Neural cell (in vitro differentiated cells): ENCODE results near the gene LOXHD1. TPM values are rescaled to one million over a fixed set of nuclear protein-coding genes. Genes with fewer than 3 reads are reported as not detected.

Experiments
- H2AFZ ChIP-seq: fragments of 200-600, 300-800 bp; sonication (generic), shearing (Covaris generic); 2 replicates; pipeline ENCODE4 v1.6.0; 2014; ENCODE audit warnings: low read depth, mild to moderate bottlenecking, antibody characterized with exemption, low read length, moderate library complexity
- H3F3A ChIP-seq: fragments of 200-600 bp; shearing (Covaris generic); 2 replicates; pipeline ENCODE4 v1.6.1; 2016; ENCODE audit warnings: mild to moderate bottlenecking, moderate library complexity, mixed read lengths, antibody characterized with exemption, low read length; ENCODE audit not compliant: insufficient read depth, poor library complexity, severe bottlenecking
- H3K27ac ChIP-seq: fragments of 200-600, 300-800 bp; sonication (generic), shearing (Covaris generic); 2 replicates; pipeline ENCODE4 v1.5.1; 2014; ENCODE audit warnings: mild to moderate bottlenecking, low read length, moderate library complexity
- H3K27me3 ChIP-seq: fragments of 300-800, 200-600 bp; sonication (generic), shearing (Covaris generic); 2 replicates; pipeline ENCODE4 v1.6.0; 2014; ENCODE audit warnings: mild to moderate bottlenecking, low read depth, low read length, moderate library complexity; ENCODE audit not compliant: insufficient read depth
- H3K36me3 ChIP-seq: fragments of 300-800, 200-600 bp; sonication (generic), shearing (Covaris generic); 2 replicates; pipeline ENCODE4 v1.5.1; 2014; ENCODE audit warnings: mild to moderate bottlenecking, antibody characterized with exemption, low read length, moderate library complexity; ENCODE audit not compliant: insufficient read depth
- H3K4me2 ChIP-seq: fragments of 300-800, 200-600 bp; sonication (generic), shearing (Covaris generic); 2 replicates; pipeline ENCODE4 v1.6.0; 2014; ENCODE audit warnings: mild to moderate bottlenecking, low read length
- H3K4me3 ChIP-seq: fragments of 300-800, 200-600 bp; sonication (generic), shearing (Covaris generic); 2 replicates; pipeline ENCODE4 v1.5.1; 2014; ENCODE audit warnings: mild to moderate bottlenecking, low read length, moderate library complexity
- H3K79me2 ChIP-seq: fragments of 200-600 bp; shearing (Covaris generic); replicated peaks from 2 replicates; pipeline ENCODE4 v1.6.0; 2014; ENCODE audit warnings: mild to moderate bottlenecking, low read length, moderate library complexity; ENCODE audit not compliant: insufficient read depth
- H3K9ac ChIP-seq: fragments of 300-800, 200-600 bp; sonication (generic), shearing (Covaris generic); 2 replicates; pipeline ENCODE4 v1.6.1; 2016; ENCODE audit warnings: mild to moderate bottlenecking, low read length, mixed read lengths
- H3K9me2 ChIP-seq: fragments of 200-600 bp; shearing (Covaris generic); 2 replicates; pipeline ENCODE4 v1.6.1; 2016; ENCODE audit warnings: mild to moderate bottlenecking, low read length, mixed read lengths; ENCODE audit not compliant: insufficient read depth
- H3K9me3 ChIP-seq: fragments of 200-600, 300-800 bp; sonication (generic), shearing (Covaris generic); 2 replicates; pipeline ENCODE4 v1.6.1; 2016; ENCODE audit warnings: mild to moderate bottlenecking, mixed run types, low read length, moderate library complexity, mixed read lengths
- H4K20me1 ChIP-seq: fragments of 200-600 bp; shearing (Covaris generic); 2 replicates; pipeline ENCODE4 v1.6.1; 2016; ENCODE audit warnings: mild to moderate bottlenecking, mixed run types; ENCODE audit not compliant: insufficient read depth
- CTCF ChIP-seq: fragments of 450-650 bp; IDR thresholded peaks from 2 replicates; pipeline ENCODE4 v1.5.1; 2014; ENCODE audit warnings: antibody characterized with exemption, mild to moderate bottlenecking, moderate library complexity; ENCODE audit not compliant: poor library complexity, severe bottlenecking
- EP300 ChIP-seq: fragments of 450-650 bp; conservative IDR thresholded peaks from 2 replicates; pipeline ENCODE4 v1.6.1; 2014; ENCODE audit warnings: antibody characterized with exemption, mild to moderate bottlenecking, moderate library complexity; ENCODE audit not compliant: poor library complexity, severe bottlenecking
- EZH2 ChIP-seq: fragments of 200-600, 300-800 bp; shearing (Covaris generic), sonication (generic); IDR thresholded peaks from 2 replicates; pipeline ENCODE4 v1.6.1; 2014; ENCODE audit warnings: antibody characterized with exemption, low read length, borderline replicate concordance, mild to moderate bottlenecking; ENCODE audit not compliant: insufficient read depth, poor library complexity, severe bottlenecking
- MXI1 ChIP-seq: fragments of 450-650 bp; conservative IDR thresholded peaks from 2 replicates; pipeline ENCODE4 v1.6.1; 2014; ENCODE audit warnings: antibody characterized with exemption, mild to moderate bottlenecking; ENCODE audit not compliant: poor library complexity, severe bottlenecking
- POLR2AphosphoS5 ChIP-seq: IDR thresholded peaks from 2 replicates; pipeline ENCODE4 v1.6.1; 2012
- RAD21 ChIP-seq: fragments of 450-650 bp; conservative IDR thresholded peaks from 2 replicates; pipeline ENCODE4 v1.6.1; 2014; ENCODE audit warnings: antibody characterized with exemption, mild to moderate bottlenecking, moderate library complexity
- REST ChIP-seq: IDR thresholded peaks from 2 replicates; pipeline ENCODE4 v1.6.1; 2012; ENCODE audit warnings: borderline replicate concordance
- SMC3 ChIP-seq: fragments of 450-650 bp; conservative IDR thresholded peaks from 2 replicates; pipeline ENCODE4 v1.6.1; 2014; ENCODE audit warnings: antibody characterized with exemption, mild to moderate bottlenecking, moderate library complexity; ENCODE audit not compliant: poor library complexity
- TAF1 ChIP-seq: IDR thresholded peaks from 2 replicates; pipeline ENCODE4 v1.6.1; 2012; ENCODE audit warnings: low read depth
- polyA plus RNA-seq: library from polyadenylated mRNA; depleted of rRNA; stranded (reverse); fragments of >200 nt; gene quantifications from 2 replicates; pipeline ENCODE4 v1.2.3, GENCODE V29; 2014

LOXHD1 gene
- polyA plus RNA-seq, 1 donor from 2014 or later: not detected

- Histone ChIP-seq H4K20me1 (no peaks in the 10 kb centered on the region), H3K79me2 (no peaks in the 10 kb centered on the region), H3K4me2 (no peak overlapping the region), H3K9ac (no peak overlapping the region), H3K36me3 (no peaks in the 10 kb centered on the region), H2AFZ (no peak overlapping the region), H3K27ac (no peak overlapping the region), H3F3A (no peaks in the 10 kb centered on the region), H3K27me3 (no peaks in the 10 kb centered on the region), H3K9me2 (no peaks in the 10 kb centered on the region), H3K4me3 (no peak overlapping the region), H3K9me3 (no peaks in the 10 kb centered on the region)
- TF ChIP-seq EP300 (no peak), REST (no peak), SMC3 (no peak), MXI1 (no peak), POLR2AphosphoS5 (no peak), TAF1 (no peak), CTCF (no peak), EZH2 (no peak), RAD21 (no peak)
Measured at GRCh38 chr18:46625069-46625468, 32.0 kb downstream of the LOXHD1 start.

GRCh38 chr18:46624127-46624526 is 32.9 kb downstream of the LOXHD1 start:
- H3K27me3 ChIP-seq: no peaks in the 10 kb centered on the region
- H3K36me3 ChIP-seq: no peaks in the 10 kb centered on the region
- H3K4me2 ChIP-seq: no peak overlapping the region
- no peak overlapping the region for H3K4me3 ChIP-seq
- no peak overlapping the region for H3K27ac ChIP-seq
- no peaks in the 10 kb centered on the region for H3K79me2 ChIP-seq
- no peaks in the 10 kb centered on the region for H3K9me3 ChIP-seq
- no peak overlapping the region for H2AFZ ChIP-seq
- no peaks in the 10 kb centered on the region for H3F3A ChIP-seq
- H4K20me1 ChIP-seq: no peaks in the 10 kb centered on the region
- TF ChIP-seq RAD21: no peak
- TF ChIP-seq SMC3: no peak
- TF ChIP-seq CTCF: no peak
- no peak for TF ChIP-seq POLR2AphosphoS5
- TF ChIP-seq EZH2: no peak
- no peak for TF ChIP-seq EP300
- TF ChIP-seq MXI1: no peak
- no peak for TF ChIP-seq TAF1
- no peak for TF ChIP-seq REST
- no peaks in the 10 kb centered on the region for H3K9me2 ChIP-seq
- no peak overlapping the region for H3K9ac ChIP-seq
